OCI-LY1 (cell line): ENCODE results near the gene MAP3K9.

Experiments used
- CTCF ChIP-seq: fragments of 200-600 bp; sonication (generic), shearing (Covaris generic); IDR thresholded peaks from 2 replicates; pipeline ENCODE4 v1.5.1; 2017; ENCODE audit warnings: mild to moderate bottlenecking, antibody characterized with exemption, low read length, moderate library complexity, mixed read lengths
- EZH2 ChIP-seq: fragments of 200-600 bp; sonication (generic), shearing (Covaris generic); IDR thresholded peaks from 2 replicates; pipeline ENCODE4 v1.8.0; 2017; ENCODE audit warnings: borderline replicate concordance, mixed run types, mild to moderate bottlenecking, antibody characterized with exemption, low read length, moderate library complexity, mixed read lengths

- TF ChIP-seq EZH2 (no peak), CTCF (no peak)
Observed at GRCh38 chr14:70708717-70709570, 100.4 kb downstream of the MAP3K9 start.
